Measurements from ENCODE around the gene SLC35E2B. TPM values are rescaled to one million over a fixed set of nuclear protein-coding genes. Genes with fewer than 3 reads are reported as not detected.
"Not testable (repeated sequence)": the region's sequence is repeated elsewhere in the genome, so short reads cannot be mapped to it uniquely, and the experiment has no call there.

Gene SLC35E2B
- total RNA-seq, 4 donors from 2014 or later = 34.0 to 59.9 (median 48.8) TPM

DNA sequence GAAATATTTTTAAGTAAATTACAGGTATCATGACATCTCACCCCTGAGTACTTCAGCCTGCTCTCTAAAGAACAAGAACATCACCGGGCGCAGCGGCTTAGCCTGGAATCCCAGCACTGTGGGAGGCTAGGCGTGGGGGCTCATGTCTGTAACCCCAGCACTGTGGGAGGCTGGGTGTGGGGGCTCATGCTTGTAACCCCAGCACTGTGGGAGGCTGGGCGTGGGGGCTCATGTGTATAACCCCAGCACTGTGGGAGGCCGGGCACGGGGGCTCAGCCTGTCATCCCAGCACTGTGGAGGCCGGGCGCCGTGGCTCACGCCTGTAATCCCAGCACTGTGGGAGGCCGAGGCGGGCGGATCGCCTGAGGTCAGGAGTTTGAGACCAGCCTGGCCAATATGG lies 26.1 kb downstream of the SLC35E2B start:
- H3K9me3 ChIP-seq = no peaks in the 10 kb centered on the region
- no peaks in the 10 kb centered on the region for H3K27me3 ChIP-seq
- DNase-seq (ENCODE audit: low spot score in 2 of 2) = peak; percentile 48 to 75
- TF ChIP-seq POLR2AphosphoS5 (IDR thresholded peaks at IDR 0.05) (no peak), POLR2A (IDR thresholded peaks at IDR 0.05) (no peak), EP300 (IDR thresholded peaks at IDR 0.05) (no peak)
- TF ChIP-seq, protein P1, sequence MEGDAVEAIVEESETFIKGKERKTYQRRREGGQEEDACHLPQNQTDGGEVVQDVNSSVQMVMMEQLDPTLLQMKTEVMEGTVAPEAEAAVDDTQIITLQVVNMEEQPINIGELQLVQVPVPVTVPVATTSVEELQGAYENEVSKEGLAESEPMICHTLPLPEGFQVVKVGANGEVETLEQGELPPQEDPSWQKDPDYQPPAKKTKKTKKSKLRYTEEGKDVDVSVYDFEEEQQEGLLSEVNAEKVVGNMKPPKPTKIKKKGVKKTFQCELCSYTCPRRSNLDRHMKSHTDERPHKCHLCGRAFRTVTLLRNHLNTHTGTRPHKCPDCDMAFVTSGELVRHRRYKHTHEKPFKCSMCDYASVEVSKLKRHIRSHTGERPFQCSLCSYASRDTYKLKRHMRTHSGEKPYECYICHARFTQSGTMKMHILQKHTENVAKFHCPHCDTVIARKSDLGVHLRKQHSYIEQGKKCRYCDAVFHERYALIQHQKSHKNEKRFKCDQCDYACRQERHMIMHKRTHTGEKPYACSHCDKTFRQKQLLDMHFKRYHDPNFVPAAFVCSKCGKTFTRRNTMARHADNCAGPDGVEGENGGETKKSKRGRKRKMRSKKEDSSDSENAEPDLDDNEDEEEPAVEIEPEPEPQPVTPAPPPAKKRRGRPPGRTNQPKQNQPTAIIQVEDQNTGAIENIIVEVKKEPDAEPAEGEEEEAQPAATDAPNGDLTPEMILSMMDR (IDR thresholded peaks at IDR 0.05) = no peak
- no peak overlapping the region for H3K4me3 ChIP-seq
- 88% methylated on average over 15 of the region's 15 CpGs for WGBS
- H3K4me1 ChIP-seq = peaks cover 6% of the 10 kb centered on the region
- H3K27ac ChIP-seq = no peak overlapping the region
- peaks cover 50% of the 10 kb centered on the region for H3K36me3 ChIP-seq

DNA sequence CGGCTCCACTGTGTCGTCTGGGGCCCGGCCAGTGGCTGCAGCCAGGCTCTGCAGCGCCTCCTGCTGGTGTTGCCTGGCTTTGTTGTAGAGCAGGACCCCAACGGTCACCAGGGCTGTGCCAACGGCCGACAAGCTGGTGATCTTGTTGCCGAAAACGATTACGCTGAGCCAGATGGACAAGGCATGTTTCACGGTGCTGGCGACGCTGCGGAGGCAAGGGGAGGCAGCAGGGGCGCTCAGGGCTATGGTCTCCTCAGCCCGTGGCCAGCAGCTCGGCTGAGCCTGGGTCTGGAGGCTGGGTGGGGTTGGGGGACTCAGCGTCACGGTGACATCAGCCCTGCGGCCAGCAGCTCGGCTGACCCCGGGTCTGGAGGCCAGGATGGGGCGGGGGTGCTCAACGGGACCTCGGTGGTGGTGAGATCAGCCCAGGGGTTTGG lies 26.8 kb downstream of the SLC35E2B start:
- Histone ChIP-seq H3K4me3 (no peak overlapping the region), H3K4me1 (peaks cover 6% of the 10 kb centered on the region), H3K9me3 (no peaks in the 10 kb centered on the region), H3K27me3 (no peaks in the 10 kb centered on the region), H3K36me3 (peaks cover 43% of the 10 kb centered on the region), H3K27ac (no peak overlapping the region)
- 86% methylated on average over 22 of the region's 25 CpGs for WGBS
- DNase-seq (ENCODE audit: low spot score in 2 of 2) = peak; percentile 57 to 67
- no peak for TF ChIP-seq POLR2A (IDR thresholded peaks at IDR 0.05)
- TF ChIP-seq, protein P1 (IDR thresholded peaks at IDR 0.05) = peak in 1 of 2 donors; percentile 15

DNA sequence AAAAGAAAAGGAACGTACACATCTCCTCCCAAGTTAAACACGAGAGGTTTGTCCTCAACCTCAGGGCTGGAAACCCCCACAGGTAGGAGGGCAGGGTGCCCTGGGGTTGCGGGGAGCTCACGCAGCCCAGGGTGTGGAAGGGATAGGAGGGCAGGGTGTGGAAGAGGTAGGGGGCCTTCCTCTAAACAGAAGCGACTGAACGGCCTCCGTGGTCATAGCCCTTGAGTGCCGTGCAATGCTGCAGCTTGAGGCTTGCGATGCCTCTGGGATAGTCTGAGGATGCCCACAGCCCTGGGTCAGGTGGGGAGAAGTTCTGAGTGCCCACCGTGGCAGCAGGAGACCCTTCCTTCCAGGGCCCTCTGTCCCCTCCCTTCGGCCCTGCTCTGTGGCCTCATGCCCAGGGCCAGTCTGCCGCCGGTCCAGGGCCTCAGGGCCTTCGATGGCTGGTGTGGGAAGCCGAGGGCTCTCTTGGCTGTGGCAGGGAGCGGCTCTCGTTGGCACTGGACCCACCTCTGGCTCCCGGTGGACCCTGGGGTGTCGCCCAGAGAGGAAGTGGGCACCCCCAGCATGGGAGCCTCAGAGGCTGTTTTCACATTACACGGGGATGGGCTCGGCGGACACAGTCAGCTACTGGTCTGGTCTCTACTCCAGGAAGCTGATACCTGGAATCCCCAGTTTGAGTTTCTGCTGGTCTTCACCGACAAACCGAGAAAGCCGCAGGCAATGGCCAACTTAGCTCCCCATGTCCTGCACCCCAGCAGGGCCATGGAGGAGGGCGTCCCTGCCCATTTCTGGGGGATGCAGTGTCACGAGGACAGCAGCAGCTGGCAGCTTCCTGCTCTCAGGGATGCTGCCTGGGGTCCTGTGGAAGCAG lies 27.4 kb downstream of the SLC35E2B start:
- Histone ChIP-seq H3K27me3 (no peaks in the 10 kb centered on the region), H3K4me3 (no peak overlapping the region), H3K9me3 (no peaks in the 10 kb centered on the region), H3K36me3 (peaks cover 41% of the 10 kb centered on the region), H3K4me1 (peaks cover 6% of the 10 kb centered on the region), H3K27ac (no peak overlapping the region)
- TF ChIP-seq POLR2A (IDR thresholded peaks at IDR 0.05) (no peak), POLR2AphosphoS5 (IDR thresholded peaks at IDR 0.05) (no peak), EP300 (IDR thresholded peaks at IDR 0.05) (no peak)
- TF ChIP-seq, protein P1 (IDR thresholded peaks at IDR 0.05) = no peak
- DNase-seq (ENCODE audit: low spot score in 2 of 2) = peak in 1 of 2 donors; percentile 52
- WGBS = 86% methylated on average over 11 of the region's 27 CpGs

DNA sequence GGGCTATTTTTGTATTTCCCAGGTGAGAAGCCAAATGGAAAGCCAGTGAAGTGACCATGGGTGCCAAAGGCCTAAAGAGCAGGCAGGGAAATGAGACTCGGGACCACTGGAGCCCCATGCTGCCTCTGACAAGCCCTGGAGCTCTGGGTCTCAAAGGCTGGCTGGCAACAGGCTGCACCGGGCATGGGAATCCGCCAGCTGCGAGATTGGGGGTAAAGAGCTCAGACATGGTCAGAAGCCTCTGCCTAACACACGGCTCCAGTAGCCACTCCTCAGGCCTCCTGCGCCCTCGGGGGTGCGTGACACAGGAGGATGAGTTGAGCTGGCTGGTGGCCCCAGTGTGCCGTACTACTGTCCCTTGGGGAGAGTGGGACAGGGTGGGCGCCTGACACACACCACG lies 28.3 kb downstream of the SLC35E2B start:
- not testable (repeated sequence) for H3K27ac ChIP-seq; H3K9me3 ChIP-seq; H3K4me3 ChIP-seq; DNase-seq (ENCODE audit: low spot score in 2 of 2); H3K27me3 ChIP-seq
- H3K4me1 ChIP-seq = peaks cover 11% of the 10 kb centered on the region
- WGBS = 50% methylated on average over 1 of the region's 11 CpGs
- H3K36me3 ChIP-seq = peaks cover 33% of the 10 kb centered on the region

DNA sequence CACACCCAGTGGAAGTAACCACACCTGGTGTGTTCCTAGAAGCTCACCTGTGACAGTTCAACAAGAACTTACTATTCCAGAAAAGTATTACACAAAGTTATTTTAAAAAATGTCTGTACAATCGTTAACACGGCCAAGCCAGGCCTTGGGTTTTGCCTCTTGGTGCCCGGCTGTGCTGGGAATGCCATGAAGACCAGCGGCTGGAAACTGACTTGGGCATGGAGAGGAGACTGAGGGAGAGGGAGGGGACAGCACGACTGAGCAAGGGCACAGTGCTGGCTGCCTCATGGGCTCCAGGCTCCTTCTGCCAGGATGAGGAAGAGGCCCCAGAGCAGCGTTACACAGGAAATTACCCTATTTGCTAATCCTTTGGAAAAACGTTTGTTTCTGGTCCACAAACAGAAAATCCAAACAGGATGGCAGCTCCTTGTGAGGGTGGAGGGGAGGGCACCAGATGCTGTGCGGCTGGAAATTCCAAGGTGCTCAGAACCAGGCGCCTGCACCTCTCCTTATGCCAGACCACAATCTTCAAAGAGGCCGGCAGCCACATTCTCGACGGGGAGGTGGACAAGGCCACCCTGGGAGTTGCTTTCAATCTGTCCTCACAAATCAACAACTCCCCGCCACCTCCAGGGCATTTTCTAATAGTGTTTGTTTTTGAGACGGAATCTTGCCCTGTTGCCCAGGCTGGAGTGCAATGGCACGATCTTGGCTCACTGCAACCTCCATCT lies 29.6 kb downstream of the SLC35E2B start:
- peak overlapping the region; percentile 68 for H3K27ac ChIP-seq
- DNase-seq (ENCODE audit: low spot score in 2 of 2) = peak in 1 of 2 donors; percentile 75
- not testable (repeated sequence) for H3K27me3 ChIP-seq, H3K4me3 ChIP-seq, H3K9me3 ChIP-seq
- peaks cover 12% of the 10 kb centered on the region for H3K4me1 ChIP-seq
- WGBS = 54% methylated on average over 15 of the region's 15 CpGs
- H3K36me3 ChIP-seq = peaks cover 25% of the 10 kb centered on the region

GRCh38 chr1:1662392-1662791 lies 30.2 kb downstream of the SLC35E2B start:
- DNase-seq (ENCODE audit: low spot score in 2 of 2); H3K4me3 ChIP-seq; H3K27me3 ChIP-seq; H3K9me3 ChIP-seq: not testable (repeated sequence)
- Histone ChIP-seq H3K27ac (peak overlapping the region; percentile 68), H3K4me1 (peaks cover 15% of the 10 kb centered on the region), H3K36me3 (peaks cover 22% of the 10 kb centered on the region)
- WGBS = 53% methylated on average over 7 of the region's 9 CpGs
